Measurements from ENCODE around the gene LAMB1.
"Not testable (repeated sequence)": the region's sequence is repeated elsewhere in the genome, so short reads cannot be mapped to it uniquely, and the experiment has no call there.

The LAMB1 gene

DNA sequence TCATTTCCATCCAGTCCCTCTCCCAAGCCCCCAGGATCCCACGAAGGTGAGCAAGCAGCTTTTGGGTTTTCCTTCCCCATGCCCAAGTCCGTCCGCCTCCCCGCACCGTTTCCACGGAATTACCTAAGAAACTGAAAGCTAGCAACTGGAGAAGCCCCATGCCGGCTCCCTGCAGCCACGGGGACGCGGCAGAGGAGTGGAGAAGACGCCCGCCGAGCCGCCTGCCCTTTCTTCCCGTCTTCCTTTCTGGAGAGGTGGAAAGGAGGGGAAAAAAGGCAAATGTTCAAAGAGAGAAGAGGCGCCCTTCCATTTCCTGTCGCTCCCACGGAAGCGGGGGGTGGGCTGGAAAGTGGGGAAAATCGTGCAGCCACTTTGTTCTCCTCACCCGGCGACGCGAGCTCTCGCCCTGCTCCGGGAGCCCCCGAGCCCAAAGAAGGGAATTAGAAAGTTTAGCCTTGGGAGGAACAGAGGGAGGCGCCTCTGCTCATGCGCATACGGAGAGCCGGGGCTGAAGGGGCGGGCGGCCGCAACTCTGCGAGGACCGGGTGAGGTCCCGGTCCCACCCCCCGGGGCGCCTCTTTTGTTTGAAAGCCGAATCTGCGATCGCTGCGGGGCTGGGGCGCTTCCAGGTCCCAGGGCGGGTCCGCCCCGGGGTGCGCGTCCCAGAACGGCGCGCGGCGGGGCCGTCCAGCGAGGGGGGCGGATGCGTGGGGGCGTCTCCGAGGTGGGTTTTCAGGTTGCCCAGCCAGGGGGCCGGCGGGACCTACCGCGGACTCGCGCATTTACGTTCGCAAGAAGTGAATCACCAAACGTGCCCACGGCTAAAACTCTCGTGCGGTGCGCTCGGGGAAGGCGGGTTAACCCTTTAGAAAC, at the start of gene LAMB1:
TSS of gene LAMB1 (minus strand) at position 436 of the 873 bp plus-strand sequence. CDS start at position 160, 276 bp downstream.
- no peak for DNase-seq (ENCODE audit: low spot score)

DNA sequence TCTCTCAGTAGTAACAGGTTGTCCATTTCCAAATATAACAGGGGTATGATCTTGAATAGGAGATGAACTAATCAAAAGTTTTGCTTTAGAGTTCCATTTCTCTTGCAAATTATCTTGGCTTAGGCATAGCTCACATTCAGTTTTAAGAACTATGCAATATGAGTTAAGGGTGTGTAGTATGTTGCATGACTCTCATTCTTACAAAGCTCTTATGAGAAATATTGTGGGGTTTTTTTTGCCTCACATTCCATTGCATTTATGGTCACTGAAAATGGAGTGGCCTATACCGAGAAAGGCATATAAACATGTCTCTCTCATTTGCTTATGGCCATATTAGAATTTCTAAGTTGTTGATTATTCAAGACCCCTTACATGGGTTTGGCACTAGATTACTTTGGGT, 48.5 kb upstream of the LAMB1 start:
- no peak for DNase-seq (ENCODE audit: low spot score)

DNA sequence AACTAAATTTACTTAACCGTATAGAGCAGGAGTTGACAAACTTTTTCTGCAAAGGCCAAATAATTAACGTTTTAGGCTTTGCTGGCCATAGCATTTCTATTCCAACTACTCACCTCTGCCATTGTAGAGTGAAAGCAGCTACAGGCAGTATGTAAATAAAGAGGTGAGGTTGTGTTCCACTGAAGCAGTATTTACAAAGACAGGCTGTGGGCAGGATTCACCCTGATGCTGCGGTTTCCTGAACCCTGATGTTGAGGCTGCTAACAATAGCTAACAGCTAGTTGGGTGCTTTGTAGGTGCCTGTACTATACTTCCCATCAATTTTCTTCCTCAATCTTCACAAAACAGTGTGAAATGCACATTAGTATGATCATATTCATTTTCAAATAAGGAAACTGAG, 47.0 kb upstream of the LAMB1 start:
- DNase-seq (ENCODE audit: low spot score): no peak

DNA sequence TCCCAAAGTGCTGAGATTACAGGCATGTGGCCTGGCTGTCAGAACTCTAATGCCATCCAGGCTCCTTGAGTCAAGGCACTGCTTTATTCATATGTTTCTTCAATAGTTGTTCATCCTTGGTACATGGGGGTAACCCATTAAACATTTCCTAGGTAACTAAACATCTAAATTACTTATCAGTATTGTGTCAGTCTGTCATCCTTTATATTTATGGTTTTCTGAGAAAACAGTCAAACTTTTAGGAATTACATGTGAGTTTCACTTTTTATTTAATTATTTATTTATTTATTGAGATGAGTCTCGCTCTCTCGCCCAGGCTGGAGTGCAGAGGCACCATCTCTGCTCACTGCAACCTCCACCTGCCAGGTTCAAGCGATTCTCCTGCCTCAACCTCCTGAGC, 45.5 kb upstream of the LAMB1 start:
- no peak for DNase-seq (ENCODE audit: low spot score)

DNA sequence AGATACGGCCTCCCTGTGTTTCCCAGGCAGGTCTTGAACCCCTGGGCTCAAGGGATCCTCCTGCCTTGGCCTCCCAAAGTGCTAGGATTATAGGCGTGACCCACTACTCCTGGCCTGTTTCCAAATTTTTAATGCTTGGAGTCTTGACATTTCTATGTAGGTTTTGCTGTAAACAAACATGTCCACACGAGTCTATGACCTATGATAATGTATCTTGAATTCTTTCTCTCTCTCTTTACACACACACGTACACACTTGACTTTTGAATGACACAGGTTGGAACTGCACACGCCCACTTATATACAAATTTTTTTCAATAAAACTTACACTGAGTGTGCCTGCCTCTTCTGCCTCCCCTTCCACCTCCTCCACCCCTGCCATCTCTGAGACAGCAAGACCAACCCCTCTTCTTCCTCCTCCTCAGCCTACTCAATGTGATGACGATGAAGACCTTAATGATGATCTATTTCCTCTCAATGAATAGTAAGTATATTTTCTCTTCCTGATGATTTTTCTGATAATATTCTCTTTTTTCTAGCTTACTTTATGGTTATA, 44.1 kb upstream of the LAMB1 start:
- DNase-seq (ENCODE audit: low spot score): no peak

DNA sequence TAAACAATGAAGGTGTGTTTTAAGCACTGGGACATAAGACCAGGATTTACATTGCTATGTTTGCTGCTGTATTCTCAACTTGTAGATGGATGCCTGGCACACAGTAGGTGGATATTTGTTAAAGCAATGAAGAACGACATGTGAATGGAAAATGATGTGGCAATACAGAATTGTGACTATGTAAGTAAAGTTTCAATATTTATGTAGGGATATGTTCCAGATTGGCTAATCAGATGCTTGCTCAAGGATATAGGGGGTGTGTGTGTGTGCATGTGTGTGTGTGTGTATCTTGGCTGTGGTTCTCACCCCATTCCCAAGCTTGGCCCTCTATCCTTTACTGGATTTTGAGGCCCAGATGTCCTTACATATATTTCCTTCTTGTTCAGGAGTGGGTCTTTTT, 42.7 kb upstream of the LAMB1 start:
- no peak for DNase-seq (ENCODE audit: low spot score)

DNA sequence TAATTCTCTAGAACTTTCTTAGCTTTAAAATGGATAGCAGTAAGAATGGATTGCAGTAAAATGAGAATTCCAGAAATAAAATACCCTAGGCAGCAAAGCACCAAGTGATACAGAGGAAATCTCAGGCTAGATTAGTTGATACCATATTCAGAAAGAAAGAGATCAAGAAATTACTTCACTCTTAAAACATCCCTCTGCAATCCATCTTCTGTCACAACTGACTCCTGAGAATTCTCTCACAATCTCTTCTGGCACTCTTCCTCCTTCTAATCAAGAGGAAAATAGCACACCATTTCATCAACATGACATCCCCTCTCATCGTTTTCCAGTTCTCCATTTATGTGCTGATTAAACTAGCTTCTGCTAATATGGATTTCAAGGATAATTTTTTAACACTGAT, 42.2 kb upstream of the LAMB1 start:
- no peak for DNase-seq (ENCODE audit: low spot score)

DNA sequence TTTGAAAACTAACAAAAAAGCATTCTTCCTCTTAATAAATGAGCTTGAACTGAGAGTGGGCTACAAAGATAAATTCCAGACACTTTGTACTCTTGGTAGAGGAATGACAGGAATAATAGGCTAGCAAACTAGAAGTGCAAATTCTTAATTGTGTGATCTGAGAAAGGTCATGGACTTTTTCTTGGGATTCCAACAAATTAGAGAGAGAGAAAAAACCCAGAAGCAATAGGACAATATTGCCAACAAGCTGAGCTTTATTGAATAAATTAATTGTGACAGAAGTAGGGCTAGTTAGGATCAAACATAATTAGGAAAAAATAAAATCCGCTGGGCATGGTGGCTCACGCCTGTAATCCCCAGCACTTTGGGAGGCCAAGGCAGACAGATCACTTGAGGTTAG, 41.4 kb upstream of the LAMB1 start:
- DNase-seq (ENCODE audit: low spot score): no peak

DNA sequence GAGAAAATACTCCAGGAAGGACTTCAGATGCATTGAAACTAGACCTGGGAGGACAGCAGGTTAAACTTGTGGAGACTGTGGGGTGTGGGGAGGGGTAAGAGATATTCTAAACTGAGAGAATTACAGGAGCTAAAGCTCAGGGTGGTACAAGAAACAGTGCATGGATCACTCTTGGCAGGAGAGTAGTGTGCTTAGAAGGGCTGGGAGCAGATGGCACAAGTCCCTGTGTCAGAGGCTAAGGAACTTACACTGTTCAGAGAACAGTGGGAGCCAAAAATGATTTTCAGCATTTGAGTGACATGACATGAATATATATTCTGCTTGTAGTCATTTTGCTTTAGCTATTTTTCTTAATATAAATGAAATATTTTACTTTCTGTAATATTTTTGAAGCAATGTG, 36.0 kb upstream of the LAMB1 start:
- no peak for DNase-seq (ENCODE audit: low spot score)

DNA sequence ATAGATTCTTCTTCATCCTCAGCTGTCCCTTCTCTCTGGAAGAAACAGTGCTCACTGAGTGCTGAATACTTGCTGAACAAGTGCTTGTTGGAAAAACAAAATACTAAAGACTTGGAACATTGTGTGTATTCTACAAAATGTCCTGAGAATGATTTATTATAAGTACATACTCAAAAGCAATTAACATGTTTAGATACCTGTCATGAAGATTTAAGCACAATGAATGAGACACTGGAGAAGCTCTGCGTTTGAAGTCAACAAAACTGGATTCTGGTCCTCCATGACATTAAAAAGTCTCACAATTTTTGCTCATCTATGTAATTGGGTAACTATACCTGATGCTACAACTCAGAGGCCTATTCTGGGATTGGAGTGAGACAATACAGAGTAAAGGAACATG, 34.8 kb upstream of the LAMB1 start:
- DNase-seq (ENCODE audit: low spot score): no peak

DNA sequence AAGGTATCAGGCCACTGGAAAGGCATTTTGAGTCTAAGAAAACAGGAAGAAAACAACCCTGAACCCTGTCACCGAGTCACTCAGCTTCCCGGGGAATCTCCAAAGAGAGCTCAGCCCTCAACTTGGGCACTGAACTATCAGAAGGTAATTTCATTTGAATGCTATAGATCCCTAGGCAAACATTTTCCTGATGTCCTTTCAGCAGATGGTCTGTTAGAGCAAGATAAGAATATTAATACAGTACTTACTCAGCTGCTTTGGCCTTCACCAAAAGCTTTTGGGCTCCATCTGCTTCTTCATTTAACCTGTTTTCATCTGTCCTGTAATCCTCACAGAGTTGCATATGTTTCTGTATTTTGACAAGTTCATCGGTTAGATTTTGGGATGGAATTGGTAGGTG, 34.2 kb upstream of the LAMB1 start:
- DNase-seq (ENCODE audit: low spot score): no peak

DNA sequence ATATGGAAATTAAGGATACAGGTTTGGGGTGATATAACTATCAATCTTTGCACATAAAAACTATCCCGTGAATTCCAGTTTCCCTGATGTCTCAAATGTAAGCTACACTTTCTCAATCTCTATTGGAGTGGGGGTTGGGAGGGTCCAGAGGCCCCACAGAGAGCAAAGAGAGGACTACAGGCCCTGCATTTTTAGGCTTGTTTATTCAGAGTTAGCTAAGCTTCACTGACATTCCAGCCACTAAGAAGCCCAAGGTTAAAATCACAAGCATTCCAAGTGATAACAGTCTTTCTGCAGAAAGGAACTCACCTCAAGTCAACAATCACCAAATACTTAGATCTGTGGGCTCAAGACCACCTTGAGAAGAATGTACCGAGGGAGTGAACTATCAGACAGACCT, 31.6 kb upstream of the LAMB1 start:
- DNase-seq (ENCODE audit: low spot score): no peak

DNA sequence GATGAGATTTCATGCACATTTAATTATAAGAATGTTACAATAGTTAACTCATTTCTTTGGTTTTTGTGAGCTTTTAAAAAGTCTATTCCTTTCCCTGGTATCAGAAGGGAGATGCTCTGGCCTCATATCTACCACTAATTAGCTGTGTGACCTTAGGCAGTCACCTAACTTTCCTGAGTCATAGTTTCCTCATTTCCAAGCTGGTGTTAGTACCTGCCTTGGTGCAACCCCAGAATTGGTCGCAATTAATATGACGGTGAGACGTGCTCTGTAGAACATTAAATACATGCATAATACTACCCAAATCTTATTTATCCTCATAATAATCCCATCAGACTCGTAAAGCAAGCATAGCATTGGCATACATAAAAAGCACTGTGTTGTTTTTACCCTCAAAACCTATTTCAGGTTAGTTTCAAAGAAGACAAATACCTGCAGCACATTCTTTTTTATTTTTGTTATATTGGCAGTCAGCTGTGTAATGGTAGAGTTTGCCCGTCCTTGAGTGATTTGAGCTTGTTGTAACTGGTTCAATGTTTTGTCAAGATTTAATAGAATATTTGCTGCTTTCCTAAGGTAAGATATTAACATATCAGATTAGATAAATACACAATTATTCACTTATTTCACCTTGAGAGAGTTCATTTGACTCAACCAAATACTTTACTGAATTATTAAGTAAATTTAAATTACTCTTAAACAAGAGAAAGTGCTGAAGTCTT, 31.0 kb upstream of the LAMB1 start:
- DNase-seq (ENCODE audit: low spot score): no peak

DNA sequence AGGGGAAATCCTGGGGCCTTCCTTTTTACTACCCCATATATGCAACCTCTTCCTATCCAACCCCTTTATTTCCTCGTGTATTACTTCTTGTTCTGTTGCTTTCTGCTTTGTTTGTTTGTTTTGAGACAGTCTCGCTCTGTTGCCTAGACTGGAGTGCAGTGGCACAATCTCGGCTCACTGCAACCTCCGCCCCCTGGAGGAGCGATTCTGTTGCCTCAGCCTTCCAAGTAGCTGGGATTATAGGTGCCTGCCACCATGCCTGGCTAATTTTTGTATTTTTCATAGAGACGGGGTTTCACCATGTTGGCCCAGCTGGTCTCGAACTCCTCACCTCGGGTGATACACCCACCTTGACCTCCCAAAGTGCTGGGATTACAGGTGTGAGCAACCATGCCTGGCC, 30.3 kb upstream of the LAMB1 start:
- not testable (repeated sequence) for DNase-seq (ENCODE audit: low spot score)

DNA sequence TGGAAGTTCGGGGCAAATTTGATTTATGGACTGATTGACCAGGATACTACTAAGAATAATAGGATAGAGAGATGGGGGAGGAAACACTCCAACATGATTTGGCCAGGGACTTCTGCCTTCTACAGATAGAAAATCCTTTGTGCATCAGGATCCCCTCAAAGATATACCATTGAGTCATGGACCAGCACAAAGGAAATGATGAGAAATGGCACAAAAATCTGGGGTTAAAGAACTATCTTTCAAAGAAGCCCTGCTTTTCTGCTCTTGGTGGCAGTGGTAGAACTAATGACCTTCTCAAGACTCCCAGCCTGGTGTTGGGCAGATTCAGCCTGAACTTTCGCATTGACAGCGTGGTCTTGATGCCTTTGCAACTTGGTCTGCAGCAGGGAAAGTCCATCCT, 27.6 kb upstream of the LAMB1 start:
- DNase-seq (ENCODE audit: low spot score): peak; percentile 52

DNA sequence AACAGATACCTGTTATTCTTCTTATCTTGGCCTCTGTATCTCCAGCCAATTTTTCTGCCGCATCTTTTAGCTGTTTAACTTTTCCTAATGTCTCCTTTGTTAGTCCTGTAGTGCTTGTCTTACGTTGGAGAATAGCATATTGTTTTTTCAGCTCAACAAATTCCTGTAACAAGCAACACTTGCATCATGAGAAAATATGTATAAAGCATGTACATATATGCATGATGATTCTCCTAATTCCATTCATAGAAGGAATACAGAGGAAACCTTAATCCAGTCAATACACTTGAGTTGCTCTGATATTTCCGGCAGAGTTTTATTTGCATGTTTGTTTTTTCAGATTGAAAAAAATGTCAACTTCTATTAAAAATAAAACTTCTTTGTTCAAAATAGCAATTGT, 26.1 kb upstream of the LAMB1 start:
- DNase-seq (ENCODE audit: low spot score): no peak

DNA sequence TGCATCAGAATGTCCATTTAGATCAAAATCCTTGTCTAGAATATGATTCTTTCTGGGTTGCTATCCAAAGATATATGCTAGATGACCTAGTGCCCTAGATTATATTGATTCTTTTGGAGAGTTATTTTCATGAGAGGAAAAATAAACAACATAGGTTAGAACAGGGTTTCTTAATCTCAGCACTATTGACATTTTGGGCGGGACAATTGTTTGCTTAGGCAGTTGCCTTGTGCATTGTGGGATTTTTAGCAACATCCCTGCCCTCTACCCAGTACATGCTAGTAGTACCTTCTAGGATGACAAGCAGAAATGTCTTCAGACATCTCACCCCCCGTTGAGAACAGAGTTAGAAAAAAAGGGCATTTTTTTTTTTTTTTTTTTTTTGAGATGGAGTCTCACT, 25.1 kb upstream of the LAMB1 start:
- DNase-seq (ENCODE audit: low spot score): no peak

DNA sequence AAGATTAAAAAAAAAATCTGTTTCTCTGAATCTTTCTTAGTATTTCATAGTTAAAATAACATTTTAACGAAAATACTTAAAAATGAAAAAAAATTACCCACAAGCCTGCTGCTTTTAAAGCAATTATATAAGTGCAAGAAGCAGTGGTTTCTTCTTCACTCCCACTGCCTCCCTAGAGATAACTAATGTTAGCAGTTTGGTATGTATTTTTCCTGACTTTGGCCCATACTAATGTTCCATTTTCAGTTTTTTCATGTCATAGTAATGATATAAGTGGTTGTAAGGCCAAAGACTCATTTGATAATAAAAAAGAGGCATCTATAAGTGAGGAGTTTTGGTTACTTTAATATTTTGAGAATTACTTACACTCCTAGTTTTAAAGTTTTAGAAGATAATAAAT, 24.3 kb upstream of the LAMB1 start:
- no peak for DNase-seq (ENCODE audit: low spot score)

DNA sequence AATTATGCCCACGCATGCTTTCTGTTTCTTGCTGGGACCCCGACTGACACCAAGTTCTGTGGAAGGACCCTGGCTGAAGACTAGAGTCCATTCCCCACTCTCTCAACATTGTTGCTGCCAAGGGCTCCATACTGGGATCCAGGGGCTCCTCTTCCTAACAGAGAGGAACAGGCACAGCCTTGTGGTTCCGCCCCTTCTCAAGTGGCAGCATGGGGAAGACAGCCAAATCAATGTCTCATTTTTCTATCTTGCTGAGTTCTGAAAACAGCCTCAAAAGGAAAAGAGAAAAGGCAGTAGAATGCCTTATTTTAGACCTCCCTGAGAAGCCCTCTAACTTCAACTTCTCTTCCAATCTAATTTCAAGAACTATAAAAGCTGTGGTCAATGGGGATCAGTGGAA, 23.7 kb upstream of the LAMB1 start:
- no peak for DNase-seq (ENCODE audit: low spot score)

DNA sequence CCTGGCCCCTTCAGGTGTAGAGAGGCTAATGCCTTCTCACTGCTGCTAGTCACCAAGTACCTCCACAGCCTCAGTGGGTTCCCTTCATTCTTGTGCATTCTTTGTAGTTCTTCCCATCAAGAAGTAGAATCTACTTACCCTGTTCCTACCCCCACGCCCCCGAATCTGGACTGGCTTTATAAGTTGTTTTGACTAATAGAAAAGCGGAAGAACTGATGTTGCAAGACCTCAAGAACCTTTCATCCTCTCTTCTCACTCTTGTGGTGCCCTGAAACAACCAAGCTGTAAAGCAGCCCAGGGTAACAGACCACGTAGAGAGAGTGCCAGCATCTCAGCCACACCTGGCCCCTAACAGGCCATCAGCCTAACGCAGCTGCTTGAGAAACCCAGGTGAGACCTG, 23.2 kb upstream of the LAMB1 start:
- DNase-seq (ENCODE audit: low spot score): no peak

DNA sequence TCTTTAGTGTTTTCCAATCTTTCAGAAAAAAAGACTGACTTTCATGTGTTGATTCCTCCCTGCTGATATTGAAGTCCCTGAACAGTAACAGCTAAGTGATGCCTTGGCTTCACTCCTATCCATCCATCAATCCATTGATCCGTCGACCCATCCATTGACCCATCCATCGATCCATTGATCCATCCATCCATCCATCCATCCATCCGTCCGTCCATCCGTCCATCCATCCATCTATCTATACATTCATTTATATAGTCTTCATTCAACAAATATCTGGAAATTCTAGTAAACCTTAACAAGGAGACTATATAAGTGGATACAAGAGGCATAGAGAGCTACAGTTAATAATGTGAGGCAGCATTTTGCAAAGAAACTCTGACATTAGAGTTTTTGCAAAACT, 21.6 kb upstream of the LAMB1 start:
- no peak for DNase-seq (ENCODE audit: low spot score)

DNA sequence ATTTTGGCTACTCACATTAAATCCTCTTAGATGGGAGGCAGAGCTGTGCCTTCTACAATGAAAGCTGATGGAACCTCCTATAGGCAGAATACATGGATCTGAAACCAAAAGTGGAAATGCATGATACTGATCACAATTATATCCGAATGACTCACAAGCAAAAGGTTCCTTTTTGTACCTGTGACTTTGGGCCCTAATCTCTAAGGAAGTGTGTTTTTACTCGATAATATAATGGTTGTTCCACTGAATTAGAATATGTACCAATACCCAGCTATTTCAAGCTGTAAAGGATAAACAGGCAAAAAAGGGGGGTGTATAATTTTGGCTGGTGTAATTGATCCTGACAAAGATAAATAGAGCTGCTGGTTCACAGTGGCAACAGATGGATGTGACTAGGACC, 17.6 kb upstream of the LAMB1 start:
- no peak for DNase-seq (ENCODE audit: low spot score)

DNA sequence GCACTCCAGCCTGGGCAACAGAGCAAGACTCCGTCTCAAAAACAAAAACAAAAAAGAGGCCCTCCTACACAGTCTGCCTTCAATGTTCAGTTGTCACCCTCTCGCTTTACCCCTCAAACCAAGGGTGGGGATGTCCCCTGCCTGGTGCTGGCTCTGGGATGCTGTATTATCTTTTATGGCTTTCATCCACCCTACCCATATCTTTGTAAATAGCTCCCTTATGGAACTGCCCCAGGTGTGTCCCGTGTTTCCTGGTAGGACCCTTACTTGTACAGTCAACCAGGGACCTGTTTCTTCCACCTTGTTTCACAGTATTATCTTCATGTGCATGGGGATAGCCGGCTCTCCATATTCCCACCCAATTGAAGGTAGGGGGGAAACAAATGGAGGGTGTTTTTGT, 15.7 kb upstream of the LAMB1 start:
- no peak for DNase-seq (ENCODE audit: low spot score)
